Left colon (tissue), 2 donors: ENCODE results near the gene STON1. TPM values are rescaled to one million over a fixed set of nuclear protein-coding genes. Genes with fewer than 3 reads are reported as not detected.
"Not testable (repeated sequence)": the region's sequence is repeated elsewhere in the genome, so short reads cannot be mapped to it uniquely, and the experiment has no call there.

Experiments used
- ATAC-seq: fragments of 200-7000 bp; cut with Tn5 transposase; one replicate; pipeline ENCODE4 v1.9.1; 2020; ENCODE audit warnings: mild to moderate bottlenecking, moderate library complexity
- DNase-seq, 2 donors: peaks; one replicate each; pipeline ENCODE4 v3.0.0-alpha.2; 2020
- intact Hi-C, 2 donors: fragments of 100-400 bp; cut with DNase I in 1 of 2; cut with micrococcal nuclease in 1 of 2; formaldehyde crosslinking; loops; one replicate each; pipeline versions ENCODE4 v1.11.2 to v1.14.0; 2022; cut with DNase I, micrococcal nuclease
- long read RNA-seq: library from polyadenylated mRNA; unstranded; transcript quantifications from one replicate; pipeline ENCODE4 v2.0.0, GENCODE V29; 2021
- total RNA-seq, 2 donors: library from RNA; stranded (reverse); fragmentation: NEBNext Ultra II Directional; extraction: Animal tissue kit (Norgen Biotek cat#: 25700); gene quantifications; one replicate each; pipeline ENCODE4 v1.2.1, GENCODE V29; 2021
- donor health status: DM: no; HTN: no; CAD: no.
- donor health status: DM: yes; HTN: yes; CAD: no.

STON1 gene
- total RNA-seq, result 10 to 100 TPM in 1 of 2 donors, 1 to 10 TPM in 1; 3.4 to 13.3 TPM
- long read RNA-seq, result 0 reads

GRCh38 chr2:48530033-48530811 lies at the start of gene STON1:
TSS of gene STON1 (plus strand) at chr2:48530154. CDS start at chr2:48580634, 50,480 bp downstream.
- ATAC-seq (peak; percentile 54), DNase-seq (peak; percentile 30 to 65)
- intact Hi-C loops, result no loop called here

- ATAC-seq (no peak), DNase-seq (no peak)
- intact Hi-C loops, result no loop called here
Observed at GRCh38 chr2:48480526-48480925, 49.4 kb upstream of the STON1 start.

GRCh38 chr2:48482313-48482712 lies 47.6 kb upstream of the STON1 start:
- intact Hi-C loops, result no loop called here
- no peak for ATAC-seq
- no peak for DNase-seq

GRCh38 chr2:48482769-48483168 lies 47.2 kb upstream of the STON1 start:
- DNase-seq (no peak), ATAC-seq (no peak)
- intact Hi-C loops, result no loop called here

GRCh38 chr2:48483506-48483905 lies 46.4 kb upstream of the STON1 start:
- DNase-seq (peak in 1 of 2 donors; percentile 34), ATAC-seq (no peak)
- intact Hi-C loops, result no loop called here

GRCh38 chr2:48483916-48484315 lies 46.0 kb upstream of the STON1 start:
- DNase-seq, result no peak
- ATAC-seq, result no peak

GRCh38 chr2:48488545-48488944 lies 41.4 kb upstream of the STON1 start:
- intact Hi-C loops, result no loop called here
- no peak for ATAC-seq
- no peak for DNase-seq

More at GRCh38 chr2:48483916-48484315, 46.0 kb upstream of the STON1 start:
- intact Hi-C loops, result no loop called here

- intact Hi-C loops, result no loop called here
- DNase-seq (no peak), ATAC-seq (no peak)
Observed at GRCh38 chr2:48496849-48497248, 33.1 kb upstream of the STON1 start.

GRCh38 chr2:48504647-48505327 lies 25.2 kb upstream of the STON1 start:
- no peak for DNase-seq
- intact Hi-C loops, result no loop called here
- no peak for ATAC-seq

GRCh38 chr2:48507111-48507510 lies 22.8 kb upstream of the STON1 start:
- no peak for DNase-seq
- intact Hi-C loops, result no loop called here
- ATAC-seq, result no peak

GRCh38 chr2:48508461-48509124 lies 21.4 kb upstream of the STON1 start:
- intact Hi-C loops, result no loop called here
- DNase-seq, result no peak
- peak; percentile 74 for ATAC-seq

GRCh38 chr2:48510329-48510728 lies 19.6 kb upstream of the STON1 start:
- no peak for DNase-seq
- ATAC-seq, result no peak
- intact Hi-C loops, result no loop called here

GRCh38 chr2:48511849-48512470 lies 18.0 kb upstream of the STON1 start:
- ATAC-seq, result no peak
- intact Hi-C loops, result no loop called here
- no peak for DNase-seq

GRCh38 chr2:48512571-48512970 lies 17.4 kb upstream of the STON1 start:
- no peak for DNase-seq
- ATAC-seq, result no peak
- intact Hi-C loops, result no loop called here

- DNase-seq (no peak), ATAC-seq (no peak)
- intact Hi-C loops, result no loop called here
Observed at GRCh38 chr2:48514348-48515003, 15.5 kb upstream of the STON1 start.

- intact Hi-C loops, result no loop called here
- DNase-seq (peak in 1 of 2 donors; percentile 37), ATAC-seq (no peak)
Observed at GRCh38 chr2:48515513-48515985, 14.4 kb upstream of the STON1 start.

- intact Hi-C loops, result no loop called here
- ATAC-seq (peak; percentile 91), DNase-seq (peak in 1 of 2 donors; percentile 42)
Observed at GRCh38 chr2:48519593-48519992, 10.4 kb upstream of the STON1 start.

GRCh38 chr2:48524756-48525155 lies 5.2 kb upstream of the STON1 start:
- not testable (repeated sequence) for DNase-seq, ATAC-seq
- intact Hi-C loops, result loop anchor here in 1 of 2 donors (5.0 kb wide), 1 partner anchor 47 kb away; no protein-coding TSS in a partner anchor
